T47D (cell line): ENCODE data around the gene UBL3.

Experiments used
- DNase-seq, 2 experiments: peaks; one replicate each; pipeline versions ENCODE4 v3.0.0 to v3.0.0-alpha.2; 2011 to 2012; ENCODE audit warnings: low read depth in 1 of 2, low spot score in 1 of 2
- JUND ChIP-seq: IDR thresholded peaks from 2 replicates; pipeline ENCODE4 v1.6.1; 2012; ENCODE audit warnings: low read depth
- in situ Hi-C: cut with HindIII; loops from 2 replicates; pipeline ENCODE4 v1.10.0; 2016; ENCODE audit warnings: low sequenced_read_pairs, low pct_unique_long_range_greater_than_20kb

The UBL3 gene

DNA sequence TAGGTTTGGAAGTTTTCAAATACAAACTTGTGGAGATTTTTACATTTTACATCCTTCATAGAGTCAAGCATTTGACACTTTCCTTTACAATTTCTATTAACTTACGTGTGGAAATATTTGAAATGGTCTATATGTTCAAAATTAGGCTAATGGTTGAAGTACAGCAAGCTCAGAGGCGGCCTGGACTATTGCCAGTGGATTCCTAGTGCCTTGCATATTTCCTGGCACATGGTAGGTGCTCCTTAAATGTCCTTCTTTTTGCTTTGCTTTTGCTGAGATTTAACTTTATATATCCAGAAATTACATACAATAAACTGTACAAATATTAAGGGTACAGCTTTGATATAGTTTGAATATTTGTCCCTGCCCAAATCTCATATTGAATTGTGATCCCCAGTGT, 93.9 kb downstream of the UBL3 start:
- no peak for TF ChIP-seq JUND
- no peak for DNase-seq
- in situ Hi-C loops, result no loop called here

DNA sequence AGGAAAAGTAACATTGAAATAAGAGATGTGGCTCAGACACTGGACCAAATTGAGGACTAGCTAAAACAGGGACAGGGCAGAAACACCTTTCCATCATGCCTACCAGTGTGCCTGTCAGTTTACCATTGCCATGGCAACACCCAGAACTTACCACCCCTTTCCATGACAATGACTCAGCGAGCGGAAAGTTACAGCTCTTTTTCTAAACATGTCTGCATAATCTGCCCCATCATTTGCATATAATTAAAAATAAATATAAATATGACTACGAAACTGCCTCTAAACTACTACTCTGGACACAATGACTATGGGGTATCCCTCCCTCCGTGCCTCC, 96.0 kb downstream of the UBL3 start:
- peak in 1 of 2 experiments; percentile 20 for DNase-seq
- no peak for TF ChIP-seq JUND
- in situ Hi-C loops, result no loop called here

DNA sequence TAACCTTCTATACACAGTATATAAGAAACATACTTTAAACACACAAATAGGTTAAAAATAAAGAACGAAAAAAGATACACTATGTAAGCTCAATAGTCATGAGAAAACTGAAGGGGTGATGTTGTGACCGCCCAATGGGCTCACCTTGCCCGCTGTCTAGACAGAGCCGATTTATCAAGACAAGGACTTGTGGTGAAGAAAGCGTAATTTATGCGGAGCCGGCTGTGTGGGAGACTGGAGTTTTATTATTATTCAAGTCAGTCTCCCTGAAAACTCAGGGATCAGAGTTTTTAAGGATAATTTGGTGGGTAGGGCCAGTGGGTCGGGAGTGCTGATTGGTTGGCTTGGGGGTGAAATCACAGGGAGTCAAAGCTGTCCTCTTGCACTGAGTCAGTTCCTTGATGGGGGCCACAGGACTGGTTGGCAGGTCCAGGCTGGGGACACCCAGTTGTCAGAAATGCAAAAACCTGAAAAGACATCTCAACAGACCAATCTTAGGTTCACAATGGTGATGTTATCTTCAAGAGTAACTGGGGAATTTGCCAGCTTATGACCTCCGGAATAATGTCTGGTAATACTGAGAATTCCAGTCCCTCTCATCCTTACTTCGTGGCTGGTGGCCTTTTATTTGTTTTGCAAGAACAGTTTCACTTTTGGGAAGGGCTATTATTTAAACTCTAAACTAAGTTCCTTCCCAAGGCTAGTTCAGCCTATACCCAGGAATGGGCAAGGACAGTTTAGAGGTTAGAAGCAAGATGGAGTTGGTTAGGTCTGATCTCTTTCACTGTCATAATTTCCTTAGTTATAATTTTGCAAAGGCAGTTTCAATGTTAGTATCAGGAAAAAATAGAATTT, 96.6 kb downstream of the UBL3 start:
- no peak for DNase-seq
- no peak for TF ChIP-seq JUND
- in situ Hi-C loops, result no loop called here

DNA sequence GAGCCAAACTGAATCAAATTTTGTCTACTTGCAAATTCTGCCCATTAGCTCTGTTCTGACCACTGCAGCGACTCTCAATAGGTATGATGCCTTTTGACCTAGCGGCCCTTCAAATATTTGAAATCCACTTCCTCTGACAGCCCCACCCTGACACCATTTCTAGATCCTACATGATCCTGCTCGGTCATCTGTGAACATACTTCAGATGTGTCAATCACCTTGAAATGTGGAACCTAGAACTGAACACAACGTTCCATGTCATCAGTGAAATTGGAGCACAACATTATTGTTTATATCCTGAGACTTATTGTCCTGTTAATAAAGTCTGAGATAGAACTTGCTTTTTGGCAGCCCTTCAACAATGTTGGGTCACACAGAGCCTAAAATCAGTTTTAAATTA, 98.2 kb downstream of the UBL3 start:
- DNase-seq, result no peak
- in situ Hi-C loops, result no loop called here
- TF ChIP-seq JUND, result no peak

DNA sequence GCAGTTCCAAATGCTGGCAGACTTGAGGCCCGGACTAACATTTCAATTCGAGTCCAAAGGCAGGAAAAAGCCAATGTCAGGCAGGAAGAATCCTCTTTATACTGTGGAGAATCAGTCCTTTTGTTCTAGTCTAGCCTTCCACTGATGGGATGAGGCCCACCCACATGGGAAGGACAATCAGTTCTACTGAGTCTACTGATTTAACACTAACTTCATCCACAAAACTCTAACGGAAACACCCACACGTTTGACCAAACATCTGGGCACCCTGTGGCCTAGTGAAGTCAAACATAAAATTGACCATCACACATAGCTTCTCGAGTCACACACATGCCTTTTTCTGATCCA, 100.3 kb downstream of the UBL3 start:
- in situ Hi-C loops, result no loop called here
- no peak for DNase-seq
- no peak for TF ChIP-seq JUND

DNA sequence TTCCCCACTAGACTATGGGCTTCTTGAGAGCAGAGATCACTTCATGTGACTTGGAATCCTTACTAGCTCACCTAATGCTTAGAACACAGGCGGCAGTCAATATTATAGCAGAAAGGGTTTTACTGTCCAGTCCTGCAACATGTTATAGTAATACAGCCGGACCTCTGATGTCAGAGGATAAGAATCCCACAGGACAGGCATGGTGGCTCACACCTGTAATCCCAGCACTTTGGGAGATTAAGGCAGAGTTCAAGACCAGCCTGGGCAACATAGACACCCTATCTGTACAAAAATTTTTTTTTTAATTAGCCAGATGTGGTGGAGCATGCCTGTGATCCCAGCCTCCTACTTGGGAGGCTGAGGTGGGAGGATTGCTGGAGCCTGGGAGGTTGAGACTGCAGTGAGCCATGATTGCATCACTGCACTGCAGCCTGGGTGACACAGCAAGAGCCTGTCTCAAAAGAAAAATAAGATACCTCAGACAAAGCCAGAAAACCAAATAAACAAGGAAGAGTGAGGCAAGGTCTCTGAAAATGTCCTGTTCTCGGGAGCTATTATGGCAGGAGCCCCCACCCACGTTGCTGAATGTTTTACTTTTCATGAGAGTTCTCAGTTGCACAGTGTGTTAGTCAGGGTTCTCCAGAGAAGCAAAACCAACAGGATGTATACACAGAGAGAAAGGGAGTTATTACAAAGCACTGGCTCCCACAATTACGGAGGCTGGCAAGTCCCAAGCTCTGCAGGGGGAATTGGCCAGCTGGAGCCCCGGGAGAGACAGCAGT, 100.8 kb downstream of the UBL3 start:
- TF ChIP-seq JUND, result no peak
- in situ Hi-C loops, result no loop called here
- no peak for DNase-seq

DNA sequence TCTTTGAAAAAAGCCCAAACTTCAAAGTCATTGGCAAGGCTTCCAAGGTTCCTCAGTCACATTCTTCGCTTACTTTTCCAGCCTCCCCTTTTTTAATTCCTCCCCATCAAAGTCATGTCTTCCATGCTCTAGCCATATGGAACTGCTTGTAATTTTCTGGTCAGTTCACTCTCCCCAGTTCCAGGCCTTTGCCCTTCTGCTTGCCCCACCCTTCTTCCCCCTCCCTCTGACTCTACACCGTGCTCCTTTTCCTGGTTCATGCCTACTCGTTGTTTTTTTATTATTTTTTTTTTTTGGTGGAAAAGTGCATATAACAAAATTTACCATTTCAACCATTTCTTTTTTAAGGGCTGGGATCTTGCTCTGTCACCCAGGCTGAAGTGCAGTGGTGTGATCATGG, 102.3 kb downstream of the UBL3 start:
- DNase-seq, result no peak
- in situ Hi-C loops, result no loop called here
- TF ChIP-seq JUND, result no peak

DNA sequence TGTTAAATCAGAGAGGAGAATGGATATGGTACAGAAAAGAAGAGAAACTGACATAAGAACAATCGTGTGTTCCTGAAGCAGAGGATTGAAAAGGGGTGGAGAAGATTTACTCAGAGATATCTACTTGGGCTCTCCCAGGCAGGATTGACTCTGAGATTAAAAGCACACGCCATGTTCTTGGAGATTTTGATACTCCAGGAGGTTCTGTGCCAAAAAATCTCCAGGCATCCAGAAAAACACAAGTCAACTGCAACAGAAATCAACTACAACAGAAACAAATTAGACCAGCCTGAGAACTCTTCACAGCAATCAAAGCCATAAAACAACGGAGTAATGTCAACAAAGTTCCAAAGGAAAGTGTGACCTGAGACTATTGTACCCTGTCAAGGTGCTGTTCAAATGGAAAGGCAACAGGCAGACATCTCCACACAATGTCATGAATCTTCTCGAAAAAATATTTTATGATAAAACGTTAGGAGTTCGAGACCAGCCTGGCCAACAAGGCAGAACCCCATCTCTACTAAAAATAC, 104.2 kb downstream of the UBL3 start:
- in situ Hi-C loops, result no loop called here

DNA sequence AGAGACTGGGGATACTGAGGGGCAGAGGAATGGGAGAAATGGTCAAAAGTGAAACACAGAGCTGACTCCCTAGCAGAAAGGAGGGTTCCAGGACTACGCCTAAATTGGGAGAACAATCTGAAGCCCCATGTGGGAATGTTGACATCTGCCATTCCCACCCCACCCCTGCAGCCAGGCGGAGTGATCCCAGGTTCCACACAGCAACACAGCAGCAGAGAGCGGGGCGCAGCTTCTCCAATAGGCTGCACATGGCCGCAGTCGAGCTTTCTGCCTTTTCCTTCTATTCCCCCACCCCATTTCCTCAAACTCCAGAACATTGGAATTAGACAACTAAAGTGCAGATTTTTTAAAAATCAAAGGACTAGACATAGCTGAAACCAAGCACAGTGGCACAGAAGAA, 104.7 kb downstream of the UBL3 start:
- in situ Hi-C loops, result no loop called here
- DNase-seq, result no peak
- no peak for TF ChIP-seq JUND

More for the DNA sequence above, 104.2 kb downstream of the UBL3 start:
- TF ChIP-seq JUND, result no peak
- no peak for DNase-seq

DNA sequence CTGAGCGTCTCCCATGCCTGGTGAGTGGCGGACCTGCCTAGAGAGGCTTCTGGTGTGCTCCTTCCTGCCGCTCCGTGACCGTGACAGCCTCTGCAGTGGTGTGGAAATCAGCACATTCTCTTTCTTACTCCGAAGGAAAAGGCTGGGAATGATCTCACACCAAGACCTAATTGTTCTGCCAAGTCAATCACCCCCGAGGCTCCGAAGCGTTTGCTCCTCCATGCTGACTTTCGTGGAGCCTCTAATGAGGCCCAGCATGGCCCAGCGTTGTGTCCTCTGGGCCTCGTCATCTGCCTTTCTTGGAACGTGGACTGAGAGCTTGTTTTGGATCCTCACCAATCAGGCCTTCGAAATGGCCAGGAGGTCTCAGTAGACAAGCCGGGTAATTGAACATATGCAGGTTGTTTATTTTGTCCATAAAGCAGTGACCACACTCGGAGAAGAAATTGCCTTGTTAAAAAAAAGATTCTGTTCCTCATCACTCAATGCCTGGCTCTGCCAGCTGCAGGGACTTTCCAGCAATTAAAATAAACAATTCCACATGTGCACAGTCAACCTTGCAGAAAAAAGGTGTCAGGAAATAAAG, 107.1 kb downstream of the UBL3 start:
- in situ Hi-C loops, result no loop called here
- peak in 1 of 2 experiments; percentile 49 for DNase-seq
- TF ChIP-seq JUND, result no peak

DNA sequence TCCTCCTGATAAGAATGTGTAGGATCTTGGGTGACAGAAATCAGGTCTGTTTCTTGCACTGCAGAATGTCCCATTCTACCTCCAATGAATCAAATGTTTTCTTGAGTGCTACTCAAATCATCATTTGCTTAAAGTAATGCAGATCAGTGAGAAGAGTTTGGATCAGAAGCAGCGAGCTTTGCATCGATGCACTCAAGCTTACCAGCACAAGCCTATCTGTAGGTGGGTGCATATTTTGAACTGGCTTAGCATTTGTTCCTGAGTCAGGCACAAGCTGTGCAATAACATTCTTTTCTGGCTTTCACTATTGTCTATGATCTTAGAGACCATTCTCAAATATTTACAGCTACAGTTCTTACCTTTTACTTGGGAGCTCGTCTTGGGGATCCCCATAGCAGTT, 109.5 kb downstream of the UBL3 start:
- in situ Hi-C loops, result no loop called here
- TF ChIP-seq JUND, result no peak
- DNase-seq, result no peak

DNA sequence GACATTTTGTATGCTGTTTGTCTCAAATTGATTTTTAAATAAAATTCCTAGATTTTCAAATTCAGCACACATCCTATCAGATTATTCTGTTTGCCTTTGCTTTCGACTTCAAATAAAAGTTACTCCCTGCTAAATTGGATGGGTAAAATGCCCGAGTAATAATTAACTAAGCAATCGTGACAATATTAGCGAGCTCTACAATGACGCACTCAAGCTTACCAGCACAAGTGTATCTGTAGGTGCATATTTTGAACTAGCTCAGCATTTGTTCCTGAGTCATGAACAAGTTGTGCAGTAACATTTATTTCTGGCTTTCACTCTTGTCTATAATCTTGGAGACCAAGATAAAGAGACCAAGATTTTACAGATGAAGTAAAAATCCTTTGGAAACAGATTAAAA, 113.4 kb downstream of the UBL3 start:
- DNase-seq, result no peak
- TF ChIP-seq JUND, result no peak
- in situ Hi-C loops, result no loop called here

DNA sequence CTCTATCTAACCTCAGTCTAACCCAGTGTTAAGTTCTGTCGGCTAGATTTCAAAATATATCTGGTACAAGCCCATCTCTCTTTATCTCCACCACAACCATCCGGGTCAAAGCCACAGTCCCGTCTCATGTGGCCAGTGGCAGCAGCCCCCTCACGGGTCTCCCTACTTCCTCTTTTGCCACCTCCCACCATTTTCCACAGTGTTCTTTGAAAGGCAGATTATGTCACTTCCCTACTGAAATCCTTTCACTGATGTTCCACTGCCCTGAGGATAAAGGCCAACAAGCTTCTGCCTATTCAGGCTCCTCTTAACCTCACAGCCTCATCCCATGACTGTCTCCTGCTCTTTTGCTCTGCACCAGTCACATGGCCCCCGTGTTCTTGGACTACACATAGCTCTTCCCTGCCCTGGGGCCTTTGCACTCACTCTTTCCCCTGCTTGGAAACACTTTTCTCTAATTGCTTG, 117.2 kb downstream of the UBL3 start:
- DNase-seq, result no peak
- TF ChIP-seq JUND, result no peak
- in situ Hi-C loops, result no loop called here
